Measurements from ENCODE around the gene VARS2.

DNA sequence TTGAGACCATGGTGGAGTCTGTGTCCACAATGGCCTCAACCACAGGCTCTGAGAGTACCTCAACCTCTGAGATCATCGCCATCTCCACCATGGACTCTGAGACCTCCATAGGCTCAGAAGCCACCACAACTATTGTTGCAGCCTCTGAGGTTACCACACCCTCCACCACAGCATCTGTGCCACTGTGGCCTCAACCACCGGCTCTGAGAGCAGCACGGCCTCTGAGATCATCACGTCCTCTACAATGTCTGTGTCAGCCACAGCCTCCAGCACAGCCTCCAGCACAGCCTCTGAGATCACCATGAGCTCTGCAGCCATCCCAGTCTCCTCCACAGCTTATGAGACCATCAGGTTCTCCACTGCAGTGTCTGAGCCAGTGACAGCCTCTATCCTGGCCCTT is 50.0 kb downstream of the VARS2 start:
- TF ChIP-seq, protein P1, sequence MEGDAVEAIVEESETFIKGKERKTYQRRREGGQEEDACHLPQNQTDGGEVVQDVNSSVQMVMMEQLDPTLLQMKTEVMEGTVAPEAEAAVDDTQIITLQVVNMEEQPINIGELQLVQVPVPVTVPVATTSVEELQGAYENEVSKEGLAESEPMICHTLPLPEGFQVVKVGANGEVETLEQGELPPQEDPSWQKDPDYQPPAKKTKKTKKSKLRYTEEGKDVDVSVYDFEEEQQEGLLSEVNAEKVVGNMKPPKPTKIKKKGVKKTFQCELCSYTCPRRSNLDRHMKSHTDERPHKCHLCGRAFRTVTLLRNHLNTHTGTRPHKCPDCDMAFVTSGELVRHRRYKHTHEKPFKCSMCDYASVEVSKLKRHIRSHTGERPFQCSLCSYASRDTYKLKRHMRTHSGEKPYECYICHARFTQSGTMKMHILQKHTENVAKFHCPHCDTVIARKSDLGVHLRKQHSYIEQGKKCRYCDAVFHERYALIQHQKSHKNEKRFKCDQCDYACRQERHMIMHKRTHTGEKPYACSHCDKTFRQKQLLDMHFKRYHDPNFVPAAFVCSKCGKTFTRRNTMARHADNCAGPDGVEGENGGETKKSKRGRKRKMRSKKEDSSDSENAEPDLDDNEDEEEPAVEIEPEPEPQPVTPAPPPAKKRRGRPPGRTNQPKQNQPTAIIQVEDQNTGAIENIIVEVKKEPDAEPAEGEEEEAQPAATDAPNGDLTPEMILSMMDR (IDR thresholded peaks at IDR 0.05; ENCODE audit: low read depth, low read length), result no peak
- no peak for TF ChIP-seq POLR2A (IDR thresholded peaks at IDR 0.05; ENCODE audit: extremely low read depth, insufficient read length)

All from NB4 (cell line).